PFSK-1 (cell line): ENCODE results near the gene SLC12A4.

Experiments
- POLR2AphosphoS5 ChIP-seq: IDR thresholded peaks from 2 replicates; pipeline ENCODE4 v1.6.1; 2012; ENCODE audit warnings: low read depth, mild to moderate bottlenecking, control low read depth, low read length, moderate library complexity
- TF ChIP-seq, protein P1 (sequence below), 2 experiments: IDR thresholded peaks; 2 replicates each; pipeline versions ENCODE4 v1.6.1 to v1.8.0; 2011 to 2012; ENCODE audit warnings: low read depth in 2 of 2, low read length in 2 of 2, control low read depth in 1 of 2, inconsistent platforms in 1 of 2, mild to moderate bottlenecking in 1 of 2, moderate library complexity in 1 of 2; ENCODE audit not compliant: insufficient read depth in 1 of 2

DNA sequence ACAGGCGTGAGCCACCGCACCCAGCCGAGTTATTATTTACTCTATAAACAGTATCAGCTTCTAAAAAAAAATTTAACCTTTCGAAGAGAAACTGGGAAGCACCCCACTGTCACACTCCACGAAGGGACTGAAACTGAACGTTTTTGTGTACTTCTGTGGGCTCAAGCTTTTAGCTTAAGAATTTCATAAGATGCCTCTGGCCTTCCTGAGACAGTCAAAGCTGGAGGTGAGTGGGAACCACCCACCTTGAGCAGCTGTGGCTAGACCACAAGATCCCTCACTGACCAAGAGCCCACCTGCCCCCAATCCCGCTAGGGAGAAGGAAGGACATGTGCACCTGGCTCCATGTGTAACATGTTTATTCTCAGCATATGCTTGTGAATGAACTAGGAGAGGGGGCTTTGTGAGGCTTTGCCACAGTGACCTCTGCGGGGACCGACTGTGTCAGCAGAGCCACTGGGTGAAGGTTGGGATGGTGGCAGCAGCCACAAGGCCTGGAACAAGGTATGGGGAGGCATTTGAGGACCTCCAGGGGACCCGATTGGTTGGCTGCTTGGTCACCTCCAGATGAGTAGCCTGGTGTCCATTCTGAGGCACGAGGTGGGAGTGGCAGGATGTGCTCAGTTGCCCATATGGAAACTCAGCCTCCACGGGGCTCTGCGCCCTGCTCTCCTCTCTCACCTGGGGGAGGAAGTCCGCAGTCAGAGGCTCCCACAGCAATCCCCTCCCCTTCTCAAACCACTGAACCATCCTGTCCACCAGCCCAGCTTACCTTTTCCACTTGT lies 7.1 kb upstream of the SLC12A4 start:
- TF ChIP-seq, protein P1, sequence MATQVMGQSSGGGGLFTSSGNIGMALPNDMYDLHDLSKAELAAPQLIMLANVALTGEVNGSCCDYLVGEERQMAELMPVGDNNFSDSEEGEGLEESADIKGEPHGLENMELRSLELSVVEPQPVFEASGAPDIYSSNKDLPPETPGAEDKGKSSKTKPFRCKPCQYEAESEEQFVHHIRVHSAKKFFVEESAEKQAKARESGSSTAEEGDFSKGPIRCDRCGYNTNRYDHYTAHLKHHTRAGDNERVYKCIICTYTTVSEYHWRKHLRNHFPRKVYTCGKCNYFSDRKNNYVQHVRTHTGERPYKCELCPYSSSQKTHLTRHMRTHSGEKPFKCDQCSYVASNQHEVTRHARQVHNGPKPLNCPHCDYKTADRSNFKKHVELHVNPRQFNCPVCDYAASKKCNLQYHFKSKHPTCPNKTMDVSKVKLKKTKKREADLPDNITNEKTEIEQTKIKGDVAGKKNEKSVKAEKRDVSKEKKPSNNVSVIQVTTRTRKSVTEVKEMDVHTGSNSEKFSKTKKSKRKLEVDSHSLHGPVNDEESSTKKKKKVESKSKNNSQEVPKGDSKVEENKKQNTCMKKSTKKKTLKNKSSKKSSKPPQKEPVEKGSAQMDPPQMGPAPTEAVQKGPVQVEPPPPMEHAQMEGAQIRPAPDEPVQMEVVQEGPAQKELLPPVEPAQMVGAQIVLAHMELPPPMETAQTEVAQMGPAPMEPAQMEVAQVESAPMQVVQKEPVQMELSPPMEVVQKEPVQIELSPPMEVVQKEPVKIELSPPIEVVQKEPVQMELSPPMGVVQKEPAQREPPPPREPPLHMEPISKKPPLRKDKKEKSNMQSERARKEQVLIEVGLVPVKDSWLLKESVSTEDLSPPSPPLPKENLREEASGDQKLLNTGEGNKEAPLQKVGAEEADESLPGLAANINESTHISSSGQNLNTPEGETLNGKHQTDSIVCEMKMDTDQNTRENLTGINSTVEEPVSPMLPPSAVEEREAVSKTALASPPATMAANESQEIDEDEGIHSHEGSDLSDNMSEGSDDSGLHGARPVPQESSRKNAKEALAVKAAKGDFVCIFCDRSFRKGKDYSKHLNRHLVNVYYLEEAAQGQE (IDR thresholded peaks at IDR 0.05; ENCODE audit: insufficient read depth in 1 of 2, low read depth in 2 of 2, low read length in 2 of 2), result no peak
- no peak for TF ChIP-seq POLR2AphosphoS5
